Kidney (tissue), 14 donors: Measurements from ENCODE around the gene IMMP2L. TPM values are rescaled to one million over a fixed set of nuclear protein-coding genes. Genes with fewer than 3 reads are reported as not detected.
"Not testable (repeated sequence)": the region's sequence is repeated elsewhere in the genome, so short reads cannot be mapped to it uniquely, and the experiment has no call there.

Source experiments
- DNase-seq, 5 donors: peaks; one replicate each; pipeline ENCODE4 v3.0.0-alpha.2; 2013 to 2020
- FAIRE-seq: peaks from 2 replicates; lab custom pipeline; 2012; peaks lifted over from hg19 to GRCh38; lab: Jason Lieb, UNC
- H3K27ac ChIP-seq, 2 donors: one replicate each; pipeline ENCODE4 v1.7.0; 2013; ENCODE audit warnings: low read depth in 2 of 2, low read length in 2 of 2, inconsistent platforms in 1 of 2
- H3K27me3 ChIP-seq: one replicate; pipeline ENCODE4 v1.7.1; 2013; ENCODE audit warnings: low read length, inconsistent platforms; ENCODE audit not compliant: control insufficient read depth, insufficient read depth
- H3K36me3 ChIP-seq, 3 donors: one replicate each; pipeline versions ENCODE4 v1.7.0 to v1.7.1; 2013; ENCODE audit warnings: low read length in 3 of 3, control low read depth in 1 of 3, inconsistent platforms in 1 of 3; ENCODE audit not compliant: insufficient read depth in 3 of 3, control insufficient read depth in 2 of 3
- H3K4me1 ChIP-seq, 3 donors: one replicate each; pipeline versions ENCODE4 v1.7.0 to v1.7.1; 2013; ENCODE audit warnings: low read length in 3 of 3, inconsistent platforms in 1 of 3, low read depth in 1 of 3; ENCODE audit not compliant: control insufficient read depth in 2 of 3, insufficient read depth in 2 of 3
- H3K4me3 ChIP-seq, 3 donors: one replicate each; pipeline versions ENCODE4 v1.7.0 to v1.8.1; 2013; ENCODE audit warnings: low read length in 3 of 3, control low read depth in 1 of 3, inconsistent platforms in 1 of 3
- H3K9ac ChIP-seq, 3 donors: one replicate each; pipeline versions ENCODE4 v1.7.0 to v1.7.1; 2013; ENCODE audit warnings: low read length in 3 of 3, control low read depth in 1 of 3, inconsistent platforms in 1 of 3
- H3K9me3 ChIP-seq, 3 donors: one replicate each; pipeline versions ENCODE4 v1.7.0 to v1.7.1; 2013; ENCODE audit warnings: low read length in 3 of 3, control low read depth in 1 of 3, inconsistent platforms in 1 of 3; ENCODE audit not compliant: control insufficient read depth in 2 of 3, insufficient read depth in 1 of 3
- intact Hi-C: fragments of 100-400 bp; cut with DNase I; formaldehyde crosslinking; loops from one replicate; pipeline ENCODE4 v1.11.1; 2022
- polyA plus RNA-seq: library from polyadenylated mRNA; stranded (reverse); fragments of 350-450 nt; fragmentation: Illumina TruSeq; extraction: RNeasy Lipid Tissue Mini Kit (QIAGEN cat#74804); gene quantifications from one replicate; pipeline ENCODE4 v1.2.3, GENCODE V29; 2014; ENCODE audit warnings: low read depth, low replicate concordance; ENCODE audit not compliant: insufficient read depth
- total RNA-seq: library from RNA; stranded (reverse); fragmentation: NEBNext Ultra II Directional; extraction: Animal tissue kit (Norgen Biotek cat#: 25700); gene quantifications from one replicate; pipeline ENCODE4 v1.2.1, GENCODE V29; 2021
- TF ChIP-seq, protein P1 (sequence below): IDR thresholded peaks from 3 replicates; pipeline ENCODE4 v1.5.1; 2012; ENCODE audit warnings: mild to moderate bottlenecking, moderate library complexity, borderline replicate concordance; ENCODE audit not compliant: insufficient read depth; ENCODE audit errors: extremely low read depth
- donor health status: control.
- donor health status: control.
- donor health status: control.
- donor health status: control.
- donor health status: control.
- donor health status: DM: yes; HTN: yes; CAD: no.
- donor health status: Normal renal cell carcinoma (clear cell type).

The IMMP2L gene
- total and polyA plus RNA-seq, 2 donors from 2014 or later: 46.4 to 52.1 TPM

DNA sequence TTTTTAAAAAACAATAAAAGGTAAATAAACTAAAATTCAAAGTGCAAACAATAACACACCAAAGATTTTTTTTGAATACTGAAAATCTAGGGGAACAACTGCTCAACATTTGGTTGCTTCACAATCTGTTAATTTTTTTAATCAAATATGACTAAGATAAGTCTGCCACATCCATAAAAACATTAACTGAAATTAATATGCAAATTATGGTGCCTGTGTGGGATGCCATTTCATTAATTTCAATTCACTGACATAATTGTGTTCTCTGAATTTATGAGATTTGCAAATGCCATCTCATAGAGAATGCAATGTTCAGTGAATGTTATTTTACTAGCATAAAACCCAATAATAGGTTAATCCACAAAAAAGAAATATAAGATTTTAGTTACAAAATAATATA, 237.5 kb downstream of the IMMP2L start:
- no peaks in the 10 kb centered on the region for H3K27me3 ChIP-seq
- H3K4me3 ChIP-seq: no peak overlapping the region
- no peak overlapping the region for H3K27ac ChIP-seq
- no peaks in the 10 kb centered on the region for H3K9me3 ChIP-seq
- intact Hi-C loops: no loop called here
- FAIRE-seq: peak; percentile 15
- no peaks in the 10 kb centered on the region for H3K4me1 ChIP-seq
- no peaks in the 10 kb centered on the region for H3K36me3 ChIP-seq
- TF ChIP-seq, protein P1, sequence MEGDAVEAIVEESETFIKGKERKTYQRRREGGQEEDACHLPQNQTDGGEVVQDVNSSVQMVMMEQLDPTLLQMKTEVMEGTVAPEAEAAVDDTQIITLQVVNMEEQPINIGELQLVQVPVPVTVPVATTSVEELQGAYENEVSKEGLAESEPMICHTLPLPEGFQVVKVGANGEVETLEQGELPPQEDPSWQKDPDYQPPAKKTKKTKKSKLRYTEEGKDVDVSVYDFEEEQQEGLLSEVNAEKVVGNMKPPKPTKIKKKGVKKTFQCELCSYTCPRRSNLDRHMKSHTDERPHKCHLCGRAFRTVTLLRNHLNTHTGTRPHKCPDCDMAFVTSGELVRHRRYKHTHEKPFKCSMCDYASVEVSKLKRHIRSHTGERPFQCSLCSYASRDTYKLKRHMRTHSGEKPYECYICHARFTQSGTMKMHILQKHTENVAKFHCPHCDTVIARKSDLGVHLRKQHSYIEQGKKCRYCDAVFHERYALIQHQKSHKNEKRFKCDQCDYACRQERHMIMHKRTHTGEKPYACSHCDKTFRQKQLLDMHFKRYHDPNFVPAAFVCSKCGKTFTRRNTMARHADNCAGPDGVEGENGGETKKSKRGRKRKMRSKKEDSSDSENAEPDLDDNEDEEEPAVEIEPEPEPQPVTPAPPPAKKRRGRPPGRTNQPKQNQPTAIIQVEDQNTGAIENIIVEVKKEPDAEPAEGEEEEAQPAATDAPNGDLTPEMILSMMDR: no peak
- H3K9ac ChIP-seq: no peak overlapping the region
- no peak for DNase-seq

DNA sequence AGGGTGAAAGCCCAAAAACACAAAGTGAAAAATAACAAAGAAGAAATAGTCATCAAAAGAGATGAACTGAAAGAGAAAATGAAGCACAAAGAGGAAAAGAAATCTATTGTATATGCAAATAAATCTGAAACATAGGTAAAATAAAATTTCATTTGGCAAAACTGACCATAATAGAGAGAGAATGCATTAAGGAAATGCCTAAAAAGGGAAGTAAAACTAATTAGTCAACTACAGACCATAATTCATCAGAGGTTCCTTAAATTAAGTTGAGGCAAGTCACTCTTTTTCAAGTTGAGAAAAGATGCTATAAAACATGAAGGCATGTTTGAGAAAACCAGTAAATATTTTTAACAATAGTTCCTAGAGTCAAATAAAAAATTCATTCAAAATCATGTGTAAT, 238.1 kb downstream of the IMMP2L start:
- Histone ChIP-seq H3K27me3 (no peaks in the 10 kb centered on the region), H3K9ac (no peak overlapping the region), H3K36me3 (no peaks in the 10 kb centered on the region), H3K4me1 (no peaks in the 10 kb centered on the region), H3K27ac (no peak overlapping the region), H3K9me3 (no peaks in the 10 kb centered on the region), H3K4me3 (no peak overlapping the region)
- intact Hi-C loops: no loop called here
- DNase-seq (no peak), FAIRE-seq (no peak)
- TF ChIP-seq, protein P1: no peak

- H3K27me3 ChIP-seq, H3K9me3 ChIP-seq, H3K9ac ChIP-seq, intact Hi-C loops, FAIRE-seq, H3K4me3 ChIP-seq, H3K27ac ChIP-seq, DNase-seq, H3K4me1 ChIP-seq, H3K36me3 ChIP-seq: not testable (repeated sequence)
Measured at GRCh38 chr7:111323670-111324069, 238.6 kb downstream of the IMMP2L start.

- Histone ChIP-seq H3K27ac (no peak overlapping the region), H3K9ac (no peak overlapping the region), H3K9me3 (no peaks in the 10 kb centered on the region), H3K27me3 (no peaks in the 10 kb centered on the region), H3K36me3 (no peaks in the 10 kb centered on the region), H3K4me1 (no peaks in the 10 kb centered on the region), H3K4me3 (no peak overlapping the region)
- TF ChIP-seq, protein P1: no peak
- intact Hi-C loops: no loop called here
- DNase-seq (no peak), FAIRE-seq (no peak)
Measured at GRCh38 chr7:111320133-111320532, 242.2 kb downstream of the IMMP2L start.
